ENCODE measurements around the gene TMEM14B. TPM values are rescaled to one million over a fixed set of nuclear protein-coding genes. Genes with fewer than 3 reads are reported as not detected.
"Not testable (repeated sequence)": the region's sequence is repeated elsewhere in the genome, so short reads cannot be mapped to it uniquely, and the experiment has no call there.

Gene TMEM14B
- total RNA-seq, 1 experiment from 2014 or later, result 156 TPM

DNA sequence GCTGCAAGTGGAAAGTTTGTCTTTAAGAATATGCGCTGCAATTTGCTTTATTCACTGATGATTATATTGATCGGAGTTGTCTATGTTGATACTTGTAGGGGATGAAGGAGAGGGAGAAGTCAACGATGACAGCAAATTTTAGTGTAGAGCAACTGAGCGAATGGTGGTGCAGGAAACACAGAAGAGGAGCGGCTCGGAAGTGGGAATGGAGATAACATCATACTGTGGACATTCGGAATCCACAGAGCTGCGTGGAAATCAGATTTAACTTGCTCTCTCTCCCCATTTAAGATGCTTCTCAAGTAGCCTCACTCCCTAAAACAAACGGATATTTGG is 722 bp upstream of the TMEM14B start:
- no peak for DNase-seq (ENCODE audit: low spot score)

GRCh38 chr6:10749734-10750133 is 2.1 kb downstream of the TMEM14B start:
- DNase-seq (ENCODE audit: low spot score), result no peak

- not testable (repeated sequence) for DNase-seq (ENCODE audit: low spot score)
Observed at GRCh38 chr6:10750568-10750967, 3.0 kb downstream of the TMEM14B start.

DNA sequence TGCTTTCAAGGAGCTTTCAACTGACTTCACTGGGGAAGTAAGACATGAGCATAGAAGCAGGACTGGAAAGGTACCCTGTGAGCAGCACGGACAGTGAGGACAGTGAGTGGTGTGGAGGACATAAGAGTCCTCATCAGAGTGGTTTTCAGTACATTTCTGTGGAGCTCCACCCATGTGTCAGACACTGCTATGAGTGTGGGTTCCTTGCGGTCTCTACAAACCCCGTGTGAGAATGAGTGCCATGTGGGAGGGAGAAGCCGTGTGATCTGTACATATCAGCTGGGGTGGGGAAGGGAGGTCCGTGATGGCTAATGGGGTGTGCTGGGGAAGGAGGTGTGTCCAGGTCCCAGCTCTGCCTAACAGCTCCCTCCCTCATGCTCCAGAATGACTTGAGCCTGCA is 4.2 kb downstream of the TMEM14B start:
- DNase-seq (ENCODE audit: low spot score), result not testable (repeated sequence)

GRCh38 chr6:10756085-10756484 is 8.5 kb downstream of the TMEM14B start:
- no peak for DNase-seq (ENCODE audit: low spot score)

GRCh38 chr6:10759312-10759839 is 11.8 kb downstream of the TMEM14B start:
- DNase-seq (ENCODE audit: low spot score), result peak; percentile 80

DNA sequence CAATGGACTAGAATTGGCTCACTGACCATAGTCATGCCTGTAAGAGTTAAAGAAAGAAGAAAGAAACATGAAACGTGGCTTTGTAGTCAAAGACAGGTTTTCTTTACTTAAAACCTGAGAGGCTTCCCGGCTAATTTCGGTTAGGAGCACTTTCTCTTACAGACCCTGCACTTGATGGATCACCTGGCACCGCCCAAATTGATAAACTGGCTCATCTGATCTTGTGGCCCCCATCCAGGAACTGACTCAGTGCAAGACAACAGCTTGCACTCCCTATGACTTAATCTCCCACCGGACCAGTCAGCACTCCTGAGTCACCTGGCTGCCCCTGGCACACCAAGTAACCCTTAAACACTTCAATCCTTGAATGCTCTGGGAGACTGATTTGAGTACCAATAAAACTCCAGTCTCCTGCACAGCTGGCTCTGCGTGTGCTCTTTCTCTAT is 12.3 kb downstream of the TMEM14B start:
- DNase-seq (ENCODE audit: low spot score), result peak; percentile 44

- no peak for DNase-seq (ENCODE audit: low spot score)
Observed at GRCh38 chr6:10763006-10763405, 15.4 kb downstream of the TMEM14B start.

GRCh38 chr6:10769419-10769818 is 21.8 kb downstream of the TMEM14B start:
- no peak for DNase-seq (ENCODE audit: low spot score)

GRCh38 chr6:10771371-10771894 is 23.8 kb downstream of the TMEM14B start:
- no peak for DNase-seq (ENCODE audit: low spot score)

- DNase-seq (ENCODE audit: low spot score), result no peak
Observed at GRCh38 chr6:10778230-10778629, 30.6 kb downstream of the TMEM14B start.

DNA sequence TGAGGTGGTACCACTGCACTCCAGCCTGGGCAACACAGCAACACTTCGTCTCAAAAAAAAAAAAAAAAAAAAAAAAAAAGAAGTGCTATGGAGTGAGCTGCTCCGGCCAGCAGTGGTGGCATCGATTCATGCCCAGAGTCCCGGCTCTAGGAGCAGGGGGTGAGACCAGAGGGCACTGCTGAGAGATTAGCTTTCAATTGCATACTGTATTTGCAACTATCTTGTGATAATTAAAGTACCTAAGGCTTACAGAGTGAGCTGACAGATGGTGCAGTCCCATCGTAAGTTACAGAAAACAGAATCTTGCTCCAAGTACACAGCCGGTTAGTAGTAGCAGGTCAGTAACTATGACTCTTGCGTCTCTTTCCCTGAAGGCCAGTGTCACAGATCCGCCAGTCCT is 31.5 kb downstream of the TMEM14B start:
- DNase-seq (ENCODE audit: low spot score), result no peak

DNA sequence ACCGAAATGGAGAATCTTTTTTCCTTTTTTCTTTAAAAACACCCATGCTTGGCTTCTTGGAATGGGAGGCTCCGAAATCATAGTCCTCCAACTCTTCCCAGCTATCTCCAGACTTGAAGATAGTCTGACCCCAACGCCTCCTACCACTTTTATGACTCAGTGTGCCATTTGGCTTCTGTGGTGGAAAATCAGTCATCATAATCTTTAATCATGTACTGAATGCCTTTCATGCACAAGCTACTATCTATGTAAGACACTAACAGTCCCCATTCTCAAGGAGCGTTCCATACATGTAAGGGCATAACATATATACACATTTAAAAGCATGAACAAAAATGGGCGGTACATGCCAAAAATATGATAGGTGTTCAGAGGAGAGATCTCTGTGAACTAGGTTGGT is 44.1 kb downstream of the TMEM14B start:
- no peak for DNase-seq (ENCODE audit: low spot score)

DNA sequence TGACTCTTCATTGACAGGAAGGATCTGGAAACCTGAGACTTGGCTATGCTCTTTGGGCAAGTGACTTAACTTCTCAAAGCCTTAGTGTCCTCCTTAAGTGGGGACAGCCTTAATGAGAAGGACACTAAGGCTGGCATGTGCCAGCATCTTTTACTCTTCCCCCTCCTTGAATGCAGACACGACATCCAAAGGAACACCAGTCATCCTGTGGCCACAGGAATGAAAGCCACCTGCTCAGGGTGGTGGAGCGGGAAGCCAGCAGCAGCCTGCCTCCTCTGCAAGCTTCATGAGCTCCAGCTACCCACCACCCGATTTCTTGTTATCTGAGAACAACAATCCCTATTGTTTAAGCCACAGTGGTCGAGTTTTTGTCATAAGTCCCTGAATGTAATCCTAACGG is 44.5 kb downstream of the TMEM14B start:
- DNase-seq (ENCODE audit: low spot score), result no peak

GRCh38 chr6:10793035-10793434 is 45.4 kb downstream of the TMEM14B start:
- DNase-seq (ENCODE audit: low spot score), result no peak

- no peak for DNase-seq (ENCODE audit: low spot score)
Observed at GRCh38 chr6:10793695-10794094, 46.1 kb downstream of the TMEM14B start.

DNA sequence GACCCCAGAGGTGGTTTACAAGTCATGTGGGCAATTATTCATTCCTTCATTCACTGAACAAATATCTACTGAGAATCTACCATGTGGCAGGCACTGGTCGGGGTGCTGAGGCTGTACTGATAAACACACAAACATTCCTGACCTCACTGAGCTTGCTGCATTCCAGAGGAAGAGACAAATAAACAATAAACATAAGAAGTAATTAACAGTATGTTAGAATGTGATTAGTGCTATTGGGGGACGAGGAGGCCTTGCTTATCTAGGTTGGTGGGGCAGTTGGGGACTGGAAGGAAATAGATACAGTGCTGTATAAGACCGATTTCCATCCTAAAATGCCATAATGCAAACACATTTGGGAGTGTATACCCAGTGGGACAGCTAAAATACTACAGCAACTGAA is 46.6 kb downstream of the TMEM14B start:
- no peak for DNase-seq (ENCODE audit: low spot score)

GRCh38 chr6:10800810-10801209 is 53.2 kb downstream of the TMEM14B start:
- DNase-seq (ENCODE audit: low spot score), result peak; percentile 29

- peak; percentile 43 for DNase-seq (ENCODE audit: low spot score)
Observed at GRCh38 chr6:10801224-10801848, 53.7 kb downstream of the TMEM14B start.

Other genes with a start within 250 kb of the TMEM14B start
- gene GCNT2, start 226.5 kb upstream of the TMEM14B start, total RNA-seq (2014; rRNA removed; shearing (Covaris generic)), result 5.4 and 6.8 TPM in 2 replicates
- gene C6orf52, start 53.2 kb upstream of the TMEM14B start, total RNA-seq (2014; rRNA removed; shearing (Covaris generic)), result 5.0 TPM in 1 of 2 replicates, not detected in the other
- 26.4 and 33.2 TPM in 2 replicates for gene PAK1IP1, start 52.8 kb upstream of the TMEM14B start, total RNA-seq (2014; rRNA removed; shearing (Covaris generic))
- gene TMEM14C, start 24.7 kb upstream of the TMEM14B start, total RNA-seq (2014; rRNA removed; shearing (Covaris generic)), result 172 and 189 TPM in 2 replicates
- gene MAK, start 90.7 kb downstream of the TMEM14B start, total RNA-seq (2014; rRNA removed; shearing (Covaris generic)), result 0.10 TPM in 1 of 2 replicates, not detected in the other
- not detected in 2 replicates for gene GCM2, start 134.2 kb downstream of the TMEM14B start, total RNA-seq (2014; rRNA removed; shearing (Covaris generic))
- 0.39 and 1.5 TPM in 2 replicates for gene SYCP2L, start 139.2 kb downstream of the TMEM14B start, total RNA-seq (2014; rRNA removed; shearing (Covaris generic))

Measured in H4 (cell line).